Tibial artery (tissue), 4 donors: ENCODE data around the gene TAF5.

ENCODE experiments used
- DNase-seq, 2 donors: peaks; one replicate each; pipeline ENCODE4 v3.0.0-alpha.2; 2019
- H3K27ac ChIP-seq, 2 donors: fragments of 200-600 bp; sonication (generic) in 1 of 2; 1 replicate in 1 of 2; 2 replicates in 1 of 2; pipeline ENCODE4 v1.5.1; 2018 to 2019; ENCODE audit warnings: mild to moderate bottlenecking in 1 of 2
- H3K27me3 ChIP-seq, 2 donors: fragments of 200-600 bp; sonication (generic) in 1 of 2; one replicate each; pipeline versions ENCODE4 v1.5.1 to v1.6.0; 2016 to 2019
- H3K36me3 ChIP-seq, 3 donors: fragments of 200-600 bp; sonication (generic) in 2 of 3; one replicate each; pipeline ENCODE4 v1.5.1; 2016 to 2019; ENCODE audit warnings: mild to moderate bottlenecking in 2 of 3
- H3K4me1 ChIP-seq, 4 donors: fragments of 200-600 bp; sonication (generic) in 2 of 4; 1 replicate in 3 of 4; 2 replicates in 1 of 4; pipeline ENCODE4 v1.5.1; 2016 to 2019
- H3K4me3 ChIP-seq, 2 donors: fragments of 200-600 bp; sonication (generic) in 1 of 2; 1 replicate in 1 of 2; 2 replicates in 1 of 2; pipeline ENCODE4 v1.5.1; 2018 to 2019; ENCODE audit warnings: mild to moderate bottlenecking in 2 of 2
- H3K9me3 ChIP-seq, 3 donors: fragments of 200-600 bp; sonication (generic) in 1 of 3; one replicate each; pipeline ENCODE4 v1.5.1; 2016 to 2019
- intact Hi-C: fragments of 100-400 bp; cut with DNase I; formaldehyde crosslinking; loops from one replicate; pipeline ENCODE4 v1.15.0; 2023; ENCODE audit warnings: low total_unique reads
- TF ChIP-seq, protein P1 (sequence below), 2 experiments: fragments of 200-600 bp in 1 of 2; fragments of 450-650 bp in 1 of 2; IDR thresholded peaks; one replicate each; pipeline ENCODE4 v1.5.1; 2017 to 2019; ENCODE audit warnings: antibody characterized with exemption in 2 of 2, mild to moderate bottlenecking in 1 of 2, moderate library complexity in 1 of 2

The TAF5 gene

GRCh38 chr10:103367782-103368518, at the start of gene TAF5:
Gene TAF5, plus strand, starts transcription at chr10:103367976. Its CDS starts 14 bp downstream, at chr10:103367990.
- Histone ChIP-seq H3K27ac (peak within 1 kb of the TSS; percentile 80 to 94), H3K36me3 (no peaks in the 10 kb centered on the region), H3K27me3 (no peaks in the 10 kb centered on the region), H3K4me3 (peak within 1 kb of the TSS; percentile 68 to 98), H3K9me3 (no peaks in the 10 kb centered on the region), H3K4me1 (peaks cover 0 to 20% (median 15%) of the 10 kb centered on the region in 4 donors)
- intact Hi-C loops, result loop anchor here (2.0 to 10.0 kb wide), 2 partner anchors 27 to 653 kb away; partner anchors contain the start of genes ARL3 and SFXN2
- TF ChIP-seq, protein P1, sequence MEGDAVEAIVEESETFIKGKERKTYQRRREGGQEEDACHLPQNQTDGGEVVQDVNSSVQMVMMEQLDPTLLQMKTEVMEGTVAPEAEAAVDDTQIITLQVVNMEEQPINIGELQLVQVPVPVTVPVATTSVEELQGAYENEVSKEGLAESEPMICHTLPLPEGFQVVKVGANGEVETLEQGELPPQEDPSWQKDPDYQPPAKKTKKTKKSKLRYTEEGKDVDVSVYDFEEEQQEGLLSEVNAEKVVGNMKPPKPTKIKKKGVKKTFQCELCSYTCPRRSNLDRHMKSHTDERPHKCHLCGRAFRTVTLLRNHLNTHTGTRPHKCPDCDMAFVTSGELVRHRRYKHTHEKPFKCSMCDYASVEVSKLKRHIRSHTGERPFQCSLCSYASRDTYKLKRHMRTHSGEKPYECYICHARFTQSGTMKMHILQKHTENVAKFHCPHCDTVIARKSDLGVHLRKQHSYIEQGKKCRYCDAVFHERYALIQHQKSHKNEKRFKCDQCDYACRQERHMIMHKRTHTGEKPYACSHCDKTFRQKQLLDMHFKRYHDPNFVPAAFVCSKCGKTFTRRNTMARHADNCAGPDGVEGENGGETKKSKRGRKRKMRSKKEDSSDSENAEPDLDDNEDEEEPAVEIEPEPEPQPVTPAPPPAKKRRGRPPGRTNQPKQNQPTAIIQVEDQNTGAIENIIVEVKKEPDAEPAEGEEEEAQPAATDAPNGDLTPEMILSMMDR (IDR thresholded peaks at IDR 0.05), result peak in 1 of 2 experiments; percentile 19
- DNase-seq, result peak; percentile 89 to 94

DNA sequence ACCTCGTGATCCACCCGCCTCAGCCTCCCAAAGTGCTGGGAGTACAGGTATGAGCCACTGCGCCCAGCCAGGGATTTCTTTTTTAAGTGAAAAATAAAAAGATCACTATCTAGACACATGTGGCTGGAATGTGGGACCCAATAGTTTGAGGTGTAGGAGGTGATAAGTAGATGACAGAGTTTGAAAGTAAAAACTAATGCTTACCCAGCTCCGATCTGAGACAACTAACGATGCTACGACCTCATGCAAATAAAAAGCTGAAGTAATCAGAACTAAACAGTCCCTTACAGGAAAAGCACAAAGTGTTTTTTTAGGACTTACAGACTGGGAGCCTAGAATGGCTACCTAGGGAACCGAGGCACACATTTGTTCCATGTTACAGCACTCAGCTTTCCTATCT, 39.9 kb upstream of the TAF5 start:
- TF ChIP-seq, protein P1 (IDR thresholded peaks at IDR 0.05), result no peak
- Histone ChIP-seq H3K27me3 (no peaks in the 10 kb centered on the region), H3K4me3 (no peak overlapping the region), H3K36me3 (peaks cover 43 to 90% (median 59%) of the 10 kb centered on the region in 3 donors), H3K27ac (no peak overlapping the region), H3K4me1 (no peaks in the 10 kb centered on the region), H3K9me3 (no peaks in the 10 kb centered on the region)
- no peak for DNase-seq
- intact Hi-C loops, result no loop called here

DNA sequence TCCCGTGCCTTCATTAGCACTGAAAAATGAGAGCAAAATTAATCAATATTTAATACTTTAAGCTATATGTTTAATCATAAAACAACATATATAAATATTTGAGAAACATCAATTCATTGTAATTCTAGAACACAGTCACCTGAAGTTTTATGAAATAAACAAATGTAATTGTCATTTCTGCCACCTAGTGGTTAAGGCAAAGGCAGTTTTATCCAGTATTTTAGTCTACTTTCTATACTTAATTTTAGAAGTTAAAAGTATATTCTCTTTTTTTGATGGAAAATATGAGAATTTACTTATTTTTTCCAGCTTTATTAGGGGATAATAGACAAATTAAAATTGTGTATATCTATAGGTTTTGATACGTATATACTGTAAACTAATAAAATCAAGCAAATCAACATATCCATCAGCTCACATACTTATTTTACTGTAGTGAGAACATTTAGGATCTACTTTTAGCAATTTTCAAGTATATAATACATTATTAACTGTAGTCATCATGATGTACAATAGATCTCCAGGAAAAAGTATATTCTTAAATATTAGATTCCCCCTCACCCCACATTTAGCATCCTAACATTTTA, 33.7 kb upstream of the TAF5 start:
- DNase-seq, result no peak
- no peak overlapping the region for H3K27ac ChIP-seq
- H3K9me3 ChIP-seq, result no peaks in the 10 kb centered on the region
- no peaks in the 10 kb centered on the region for H3K4me1 ChIP-seq
- no peaks in the 10 kb centered on the region for H3K27me3 ChIP-seq
- TF ChIP-seq, protein P1 (IDR thresholded peaks at IDR 0.05), result peak; percentile 41 to 52
- H3K36me3 ChIP-seq, result peaks cover 15 to 63% (median 48%) of the 10 kb centered on the region in 3 donors
- H3K4me3 ChIP-seq, result no peak overlapping the region
- intact Hi-C loops, result no loop called here

DNA sequence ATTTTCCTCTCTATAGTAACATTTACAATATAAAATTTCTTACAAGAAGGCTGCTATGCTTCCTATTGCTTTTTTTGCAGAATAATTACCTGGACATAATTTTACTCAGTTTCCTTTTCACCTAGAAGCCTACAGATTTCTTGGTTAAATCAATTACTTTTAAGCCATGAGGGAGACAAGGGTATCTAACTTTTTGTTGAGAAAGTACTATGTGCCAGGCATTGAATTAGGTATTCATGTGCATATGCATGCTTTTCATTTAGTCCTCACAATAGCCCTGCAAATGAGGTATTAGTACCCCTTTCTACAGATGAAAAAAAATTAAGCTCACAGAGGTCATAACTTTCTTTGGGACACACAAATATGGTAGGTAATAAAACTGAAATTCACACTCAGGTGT, 33.2 kb upstream of the TAF5 start:
- no peak for DNase-seq
- H3K27me3 ChIP-seq, result no peaks in the 10 kb centered on the region
- TF ChIP-seq, protein P1 (IDR thresholded peaks at IDR 0.05), result no peak
- H3K9me3 ChIP-seq, result no peaks in the 10 kb centered on the region
- H3K27ac ChIP-seq, result no peak overlapping the region
- no peak overlapping the region for H3K4me3 ChIP-seq
- intact Hi-C loops, result no loop called here
- H3K4me1 ChIP-seq, result no peaks in the 10 kb centered on the region
- H3K36me3 ChIP-seq, result peaks cover 13 to 63% (median 48%) of the 10 kb centered on the region in 3 donors

- Histone ChIP-seq H3K4me1 (no peaks in the 10 kb centered on the region), H3K27ac (no peak overlapping the region), H3K36me3 (peaks cover 0 to 62% (median 33%) of the 10 kb centered on the region in 3 donors), H3K27me3 (no peaks in the 10 kb centered on the region), H3K9me3 (no peaks in the 10 kb centered on the region), H3K4me3 (no peak overlapping the region)
- no peak for DNase-seq
- intact Hi-C loops, result no loop called here
- TF ChIP-seq, protein P1 (IDR thresholded peaks at IDR 0.05), result no peak
Observed at GRCh38 chr10:103336370-103336769, 31.4 kb upstream of the TAF5 start.
